Lung (tissue), 12 donors: ENCODE results near the gene ACBD6. TPM values are rescaled to one million over a fixed set of nuclear protein-coding genes. Genes with fewer than 3 reads are reported as not detected.

Experiments
- ATAC-seq: fragments of 200-7000 bp; cut with Tn5 transposase; one replicate; pipeline ENCODE4 v1.9.1; 2020; ENCODE audit warnings: moderate number of reproducible peaks; ENCODE audit not compliant: insufficient read depth, low FRiP score
- DNase-seq, 3 donors: peaks; one replicate each; pipeline ENCODE4 v3.0.0-alpha.2; 2013 to 2017
- H3K27ac ChIP-seq, 2 donors: one replicate each; pipeline ENCODE4 v1.5.1; 2013; ENCODE audit warnings: mild to moderate bottlenecking in 2 of 2, moderate library complexity in 2 of 2, control low read depth in 1 of 2, inconsistent platforms in 1 of 2, low read depth in 1 of 2, low read length in 1 of 2
- H3K27me3 ChIP-seq, 3 donors: one replicate each; pipeline ENCODE4 v1.5.1; 2013; ENCODE audit warnings: low read length in 2 of 3; ENCODE audit not compliant: control insufficient read depth in 3 of 3, insufficient read depth in 3 of 3
- H3K36me3 ChIP-seq, 4 donors: one replicate each; pipeline ENCODE4 v1.5.1; 2013; ENCODE audit warnings: low read length in 4 of 4, mild to moderate bottlenecking in 1 of 4, moderate library complexity in 1 of 4; ENCODE audit not compliant: control insufficient read depth in 4 of 4, insufficient read depth in 4 of 4
- H3K4me1 ChIP-seq, 5 donors: one replicate each; pipeline ENCODE4 v1.5.1; 2013; ENCODE audit warnings: low read length in 5 of 5, mild to moderate bottlenecking in 2 of 5, moderate library complexity in 1 of 5; ENCODE audit not compliant: control insufficient read depth in 5 of 5, insufficient read depth in 5 of 5
- H3K4me3 ChIP-seq: one replicate; pipeline ENCODE4 v1.5.1; 2013; ENCODE audit warnings: mild to moderate bottlenecking, control low read depth, moderate library complexity
- H3K9ac ChIP-seq, 2 donors: one replicate each; pipeline ENCODE4 v1.5.1; 2013; ENCODE audit warnings: low read length in 2 of 2, control low read depth in 1 of 2; ENCODE audit not compliant: insufficient read depth in 1 of 2
- H3K9me3 ChIP-seq, 4 donors: one replicate each; pipeline ENCODE4 v1.5.1; 2013; ENCODE audit warnings: low read length in 3 of 4, mild to moderate bottlenecking in 1 of 4, moderate library complexity in 1 of 4; ENCODE audit not compliant: control insufficient read depth in 4 of 4, insufficient read depth in 3 of 4
- CTCF ChIP-seq: IDR thresholded peaks from 2 replicates; pipeline ENCODE4 v1.5.1; 2012; ENCODE audit warnings: mild to moderate bottlenecking; ENCODE audit errors: control extremely low read depth, extremely low read depth
- WGBS, 2 donors: extraction: QIAGEN DNeasy Blood & Tissue Kit; methylation state at CpG; one replicate each; pipeline ENCODE4 v1.1.7; 2013; 5-methylcytosine and 5-hydroxymethylcytosine counted together
- polyA plus RNA-seq, 2 donors: library from polyadenylated mRNA; stranded (reverse); fragments of 200-250 nt; gene quantifications; one replicate each; pipeline ENCODE4 v1.2.1, GENCODE V29; 2013
- total RNA-seq, 2 donors: library from RNA; depleted of rRNA in 1 of 2; stranded (reverse); fragments of >200 nt in 1 of 2; gene quantifications; one replicate each; pipeline ENCODE4 v1.2.1, GENCODE V29; 2014 to 2021
- donor health status: control.
- donor health status: control.
- donor health status: Bipolar disorder and iron deficiency.
- donor health status: healthy.
- donor health status: DM: yes; HTN: yes; CAD: no.

The ACBD6 gene
- total and polyA plus RNA-seq, 4 donors: 28.1 to 53.3 (median 41.1) TPM

GRCh38 chr1:180247580-180247979, 254.8 kb downstream of the ACBD6 start:
- DNase-seq (no peak), ATAC-seq (no peak)
- Histone ChIP-seq H3K36me3 (no peaks in the 10 kb centered on the region), H3K9ac (no peak overlapping the region), H3K27ac (no peak overlapping the region), H3K4me3 (no peak overlapping the region), H3K4me1 (peaks cover 0 to 10% (median 3%) of the 10 kb centered on the region in 5 donors), H3K9me3 (peaks cover 0 to 2% (median 0%) of the 10 kb centered on the region in 4 donors), H3K27me3 (peaks cover 0 to 15% (median 8%) of the 10 kb centered on the region in 3 donors)
- no peak for TF ChIP-seq CTCF
- WGBS, 2 donors: 92 to 95% methylated on average over 4 of the region's 4 CpGs

- Histone ChIP-seq H3K4me1 (peaks cover 0 to 10% (median 3%) of the 10 kb centered on the region in 5 donors), H3K36me3 (no peaks in the 10 kb centered on the region), H3K9me3 (peaks cover 0 to 2% (median 0%) of the 10 kb centered on the region in 4 donors), H3K9ac (no peak overlapping the region), H3K27me3 (peaks cover 0 to 20% (median 13%) of the 10 kb centered on the region in 3 donors), H3K4me3 (no peak overlapping the region), H3K27ac (no peak overlapping the region)
- TF ChIP-seq CTCF: no peak
- WGBS, 2 donors: 38 to 72% methylated on average over 3 of the region's 3 CpGs
- DNase-seq (no peak), ATAC-seq (no peak)
Measured at GRCh38 chr1:180247061-180247460, 255.3 kb downstream of the ACBD6 start.

GRCh38 chr1:180246579-180246978, 255.8 kb downstream of the ACBD6 start:
- no peaks in the 10 kb centered on the region for H3K36me3 ChIP-seq
- ATAC-seq (no peak), DNase-seq (no peak)
- TF ChIP-seq CTCF: no peak
- peaks cover 0 to 2% (median 0%) of the 10 kb centered on the region in 4 donors for H3K9me3 ChIP-seq
- peaks cover 0 to 23% (median 15%) of the 10 kb centered on the region in 3 donors for H3K27me3 ChIP-seq
- 89 to 95% methylated on average over 5 of the region's 5 CpGs for WGBS, 2 donors
- H3K4me1 ChIP-seq: peaks cover 0 to 10% (median 3%) of the 10 kb centered on the region in 5 donors
- H3K4me3 ChIP-seq: no peak overlapping the region
- no peak overlapping the region for H3K27ac ChIP-seq
- no peak overlapping the region for H3K9ac ChIP-seq

- Histone ChIP-seq H3K9me3 (peaks cover 0 to 2% (median 0%) of the 10 kb centered on the region in 4 donors), H3K4me1 (peaks cover 0 to 9% (median 3%) of the 10 kb centered on the region in 5 donors), H3K27me3 (peaks cover 0 to 40% (median 32%) of the 10 kb centered on the region in 3 donors), H3K4me3 (no peak overlapping the region), H3K9ac (no peak overlapping the region), H3K27ac (no peak overlapping the region), H3K36me3 (no peaks in the 10 kb centered on the region)
- WGBS, 2 donors: 84 to 91% methylated on average over 6 of the region's 6 CpGs
- ATAC-seq (no peak), DNase-seq (no peak)
- TF ChIP-seq CTCF: no peak
Measured at GRCh38 chr1:180244840-180245239, 257.5 kb downstream of the ACBD6 start.
